Stimulated activated naive CD8-positive, alpha-beta T cell treated with anti-CD3 and anti-CD28 coated beads, Interleukin-15, Interleukin-2, amounts not matched to agents 100 ng/mL and 50 ng/mL, for 24 hours (primary cell): Measurements from ENCODE around the gene BCDIN3D.

ENCODE experiments used
- H3K27ac Mint-ChIP-seq: one replicate; pipeline ENCODE4 v1.8.0; 2021; ENCODE audit warnings: mild to moderate bottlenecking, mixed read lengths
- H3K27me3 Mint-ChIP-seq: one replicate; pipeline ENCODE4 v1.8.0; 2021; ENCODE audit warnings: mixed read lengths
- H3K36me3 Mint-ChIP-seq: one replicate; pipeline ENCODE4 v1.8.0; 2021; ENCODE audit warnings: low read depth, mixed read lengths
- H3K4me1 Mint-ChIP-seq: one replicate; pipeline ENCODE4 v1.8.0; 2021; ENCODE audit warnings: low read depth, mixed read lengths
- H3K4me3 Mint-ChIP-seq: one replicate; pipeline ENCODE4 v1.8.0; 2021; ENCODE audit warnings: mild to moderate bottlenecking, mixed read lengths
- H3K9me3 Mint-ChIP-seq: one replicate; pipeline ENCODE4 v1.8.0; 2021; ENCODE audit warnings: mixed read lengths

Gene BCDIN3D

DNA sequence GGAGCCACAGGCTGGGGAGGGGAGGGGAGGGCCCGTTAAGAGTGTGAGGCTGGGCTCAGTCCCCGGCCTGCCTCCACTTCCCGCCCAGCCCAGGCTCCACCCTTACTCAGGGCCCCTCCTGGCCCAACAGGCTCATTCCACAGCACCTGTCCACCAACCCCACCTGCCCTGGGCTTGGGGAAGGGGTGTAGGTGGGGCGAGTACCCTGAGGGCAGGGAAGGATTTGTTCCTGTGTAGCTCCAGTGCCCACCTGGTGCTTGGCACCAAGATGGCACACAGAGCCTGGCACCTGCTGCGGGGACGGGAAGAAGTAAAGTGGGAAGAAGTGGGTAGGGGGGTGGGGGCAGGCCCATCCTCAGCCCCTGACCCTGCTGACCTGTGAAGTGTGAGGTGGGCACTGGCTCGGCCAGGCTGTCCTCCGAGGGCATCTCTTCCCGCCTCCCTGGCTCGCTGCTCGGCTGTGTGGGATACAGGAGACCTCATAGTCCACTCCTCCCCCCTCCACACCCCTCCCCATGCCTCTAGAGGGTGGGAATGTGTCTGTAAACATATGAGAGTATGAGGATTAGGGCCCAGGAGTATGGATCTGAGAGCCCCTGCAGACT, 49.8 kb downstream of the BCDIN3D start:
- Mint-ChIP-seq H3K9me3 (no peaks in the 10 kb centered on the region), H3K4me3 (no peak overlapping the region), H3K27ac (no peak overlapping the region), H3K27me3 (no peaks in the 10 kb centered on the region), H3K4me1 (no peaks in the 10 kb centered on the region), H3K36me3 (no peaks in the 10 kb centered on the region)

DNA sequence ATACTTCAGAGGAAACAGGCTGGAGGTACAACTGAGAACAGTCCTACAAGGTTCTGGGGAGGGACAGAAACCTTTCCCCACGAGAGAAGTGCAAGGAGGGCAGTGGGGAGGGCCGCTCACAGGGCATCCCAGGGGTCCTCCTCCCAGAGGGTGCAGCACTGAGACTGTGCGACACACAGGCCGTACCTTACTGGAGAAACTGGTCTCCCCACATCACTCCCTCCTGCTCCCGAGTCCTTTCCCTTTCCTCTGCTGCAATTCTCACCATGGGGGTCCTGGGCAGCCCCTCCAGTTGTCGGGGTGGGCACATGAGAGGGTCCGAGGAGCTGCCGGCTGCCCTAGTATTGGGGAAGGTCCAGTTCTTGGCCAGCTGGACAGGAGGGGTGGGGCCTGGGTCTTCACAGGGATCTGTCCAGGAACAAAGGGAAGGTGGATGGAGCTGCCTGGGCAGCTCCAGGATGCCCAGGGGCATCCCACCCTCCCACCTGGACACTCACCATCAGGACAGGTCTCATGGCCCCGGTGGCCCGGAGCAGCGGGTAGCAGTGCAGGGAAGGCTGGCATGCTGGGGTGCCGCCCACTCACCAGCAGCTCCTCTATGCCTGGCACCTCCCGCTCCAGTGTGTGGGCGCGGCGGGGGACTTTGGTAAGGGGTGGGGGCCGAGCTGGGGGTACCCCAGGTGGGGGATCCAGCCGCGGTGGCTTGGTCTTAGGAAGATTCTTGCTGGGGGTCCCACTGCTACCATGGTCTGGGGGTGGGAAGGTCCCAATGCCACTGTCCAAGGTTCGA, 50.5 kb downstream of the BCDIN3D start:
- Mint-ChIP-seq H3K27me3 (no peaks in the 10 kb centered on the region), H3K9me3 (peaks cover 5% of the 10 kb centered on the region)

DNA sequence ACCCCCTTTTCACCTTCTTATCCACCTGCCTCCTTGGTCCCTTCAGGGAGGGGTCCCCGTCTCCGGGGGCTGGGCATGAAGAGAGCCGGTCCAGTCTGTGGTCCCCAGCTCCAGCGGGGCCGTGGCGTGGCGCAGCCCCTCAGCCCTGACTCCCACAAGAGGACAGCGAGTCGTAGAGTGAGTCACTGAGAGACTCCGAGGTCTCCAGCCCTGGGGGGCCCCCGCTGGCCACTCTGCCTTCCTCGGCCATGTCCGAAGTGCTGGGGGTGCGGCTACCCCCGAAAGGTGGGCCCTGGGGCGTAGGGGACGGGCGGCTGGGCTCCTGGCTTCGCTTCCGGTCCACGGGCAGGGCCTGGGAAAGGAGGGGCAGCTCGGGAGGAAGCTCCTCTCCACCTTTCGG, 51.2 kb downstream of the BCDIN3D start:
- H3K36me3 Mint-ChIP-seq, result no peaks in the 10 kb centered on the region
- H3K27ac Mint-ChIP-seq, result no peak overlapping the region
- peaks cover 6% of the 10 kb centered on the region for H3K9me3 Mint-ChIP-seq
- no peaks in the 10 kb centered on the region for H3K4me1 Mint-ChIP-seq
- H3K4me3 Mint-ChIP-seq, result no peak overlapping the region
- H3K27me3 Mint-ChIP-seq, result no peaks in the 10 kb centered on the region

More for the DNA sequence above, 50.5 kb downstream of the BCDIN3D start:
- Mint-ChIP-seq H3K27ac (no peak overlapping the region), H3K4me3 (no peak overlapping the region), H3K4me1 (no peaks in the 10 kb centered on the region), H3K36me3 (no peaks in the 10 kb centered on the region)

DNA sequence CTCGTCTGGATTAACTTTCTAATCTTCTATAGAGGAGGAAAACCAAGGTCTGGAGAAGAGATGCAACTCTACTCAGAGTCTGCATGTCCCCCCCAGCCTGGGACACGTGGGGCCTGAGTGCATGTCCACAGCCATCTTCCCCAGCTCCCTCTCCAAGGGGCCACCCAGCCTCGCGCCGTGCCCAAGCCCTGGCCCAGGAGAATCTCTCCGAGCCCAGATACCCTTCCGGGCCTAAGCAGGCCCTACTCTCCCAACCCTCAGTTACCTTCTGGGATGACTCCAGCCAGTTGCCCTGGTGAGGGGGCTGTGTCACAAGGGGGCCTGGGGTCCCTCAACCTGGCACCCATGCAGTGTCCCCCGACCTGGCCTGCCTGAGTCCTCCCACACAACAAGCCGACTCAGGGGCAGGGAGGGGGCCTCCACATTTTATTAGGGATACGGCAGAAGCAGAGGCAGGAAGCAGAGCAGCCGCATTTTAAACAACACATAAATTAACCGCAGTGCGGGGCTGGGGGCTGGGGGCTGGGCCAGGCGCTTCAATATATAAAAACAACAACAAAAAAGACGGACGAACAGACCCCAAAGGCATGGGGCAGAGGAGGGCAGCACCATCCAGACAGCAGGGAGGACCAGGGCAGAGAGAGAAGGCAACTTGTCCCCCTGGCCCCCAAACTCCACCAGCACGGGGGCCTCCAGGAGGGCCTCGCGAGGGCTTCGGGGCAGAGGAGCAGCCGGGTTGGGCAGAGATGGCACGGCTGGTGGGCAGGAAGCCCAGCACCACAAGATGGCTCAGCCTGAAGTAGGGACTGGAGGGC, 52.0 kb downstream of the BCDIN3D start:
- Mint-ChIP-seq H3K4me3 (no peak overlapping the region), H3K4me1 (no peaks in the 10 kb centered on the region), H3K27ac (peak overlapping the region; percentile 61), H3K36me3 (no peaks in the 10 kb centered on the region), H3K27me3 (no peaks in the 10 kb centered on the region), H3K9me3 (peaks cover 6% of the 10 kb centered on the region)

DNA sequence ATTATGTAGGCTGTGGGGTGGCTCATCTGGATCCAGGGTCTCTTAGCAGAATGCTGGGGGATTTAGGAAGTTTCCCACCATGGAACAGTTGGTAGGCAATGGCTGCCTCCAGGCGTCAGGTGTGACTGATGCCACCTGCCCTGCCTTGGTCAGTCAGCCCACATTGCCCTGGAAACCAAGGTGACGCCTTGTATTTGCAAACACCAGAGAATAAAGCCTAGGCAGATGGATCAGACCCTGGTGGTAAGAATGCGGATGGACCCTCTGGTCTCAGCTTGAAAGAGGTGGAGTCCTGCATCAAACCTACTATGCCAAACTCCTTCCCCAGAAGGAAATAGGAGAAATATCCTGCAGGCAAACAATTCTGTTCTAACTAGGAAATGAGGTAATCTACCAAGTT, 52.9 kb downstream of the BCDIN3D start:
- Mint-ChIP-seq H3K27ac (no peak overlapping the region), H3K27me3 (no peaks in the 10 kb centered on the region), H3K9me3 (peaks cover 6% of the 10 kb centered on the region), H3K4me1 (no peaks in the 10 kb centered on the region), H3K4me3 (no peak overlapping the region), H3K36me3 (no peaks in the 10 kb centered on the region)

DNA sequence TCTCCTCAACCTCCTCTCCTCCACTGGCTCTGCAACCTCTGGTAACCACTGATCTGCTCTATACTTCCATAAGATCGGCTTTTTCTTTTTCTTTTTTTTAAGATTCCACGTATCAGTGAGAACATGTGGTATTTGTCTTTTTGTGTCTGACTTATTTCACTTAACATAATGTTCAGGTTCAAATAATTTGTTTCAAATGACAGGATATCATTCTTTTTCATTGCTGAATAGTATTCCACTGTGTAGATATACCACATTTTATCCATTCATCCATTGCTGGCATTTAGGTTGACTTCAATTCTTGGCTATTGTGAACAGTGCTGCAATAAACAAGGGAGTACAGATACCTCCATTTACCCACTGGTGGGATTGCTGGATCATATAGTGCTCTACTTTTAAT, 55.2 kb downstream of the BCDIN3D start:
- H3K9me3 Mint-ChIP-seq, result peaks cover 6% of the 10 kb centered on the region
- peak overlapping the region; percentile 9 for H3K27ac Mint-ChIP-seq
- H3K27me3 Mint-ChIP-seq, result peaks cover 13% of the 10 kb centered on the region
- no peaks in the 10 kb centered on the region for H3K36me3 Mint-ChIP-seq
- no peaks in the 10 kb centered on the region for H3K4me1 Mint-ChIP-seq
- H3K4me3 Mint-ChIP-seq, result no peak overlapping the region
